Heart left ventricle (tissue), 16 donors: ENCODE data around the gene PLCB1. TPM values are rescaled to one million over a fixed set of nuclear protein-coding genes. Genes with fewer than 3 reads are reported as not detected.

Experiments used
- ATAC-seq, 4 donors: fragments of 200-7000 bp; cut with Tn5 transposase; one replicate each; pipeline ENCODE4 v1.9.1; 2020 to 2022; ENCODE audit warnings: moderate library complexity in 4 of 4, mild to moderate bottlenecking in 3 of 4, moderate number of reproducible peaks in 1 of 4
- DNase-seq, 5 donors: peaks; one replicate each; pipeline ENCODE4 v3.0.0-alpha.2; 2020
- H3K27ac ChIP-seq, 12 donors: fragments of 200-600 bp; sonication (generic) in 4 of 12; one replicate each; pipeline versions ENCODE4 v1.5.0 to v1.8.0; 2016 to 2022; ENCODE audit warnings: mild to moderate bottlenecking in 2 of 12
- H3K27me3 ChIP-seq, 9 donors: fragments of 200-600 bp; sonication (generic) in 2 of 9; one replicate each; pipeline versions ENCODE4 v1.5.1 to v1.8.0; 2016 to 2022; ENCODE audit warnings: mild to moderate bottlenecking in 3 of 9
- H3K36me3 ChIP-seq, 9 donors: fragments of 200-600 bp; sonication (generic) in 2 of 9; one replicate each; pipeline versions ENCODE4 v1.5.0 to v1.8.0; 2018 to 2022; ENCODE audit warnings: mild to moderate bottlenecking in 2 of 9
- H3K4me1 ChIP-seq, 12 donors: fragments of 200-600 bp; sonication (generic) in 4 of 12; one replicate each; pipeline versions ENCODE4 v1.5.0 to v1.8.0; 2016 to 2022; ENCODE audit warnings: mild to moderate bottlenecking in 3 of 12
- H3K4me3 ChIP-seq, 12 donors: fragments of 200-600 bp; sonication (generic) in 4 of 12; one replicate each; pipeline versions ENCODE4 v1.5.0 to v1.8.0; 2017 to 2022; ENCODE audit warnings: mild to moderate bottlenecking in 9 of 12, moderate library complexity in 4 of 12
- H3K9me3 ChIP-seq, 12 donors: fragments of 200-600 bp; sonication (generic) in 4 of 12; one replicate each; pipeline versions ENCODE4 v1.5.0 to v1.8.0; 2016 to 2022; ENCODE audit warnings: mild to moderate bottlenecking in 1 of 12
- CTCF ChIP-seq, 12 donors: fragments of 200-600 bp; sonication (generic) in 4 of 12; IDR thresholded peaks; one replicate each; pipeline versions ENCODE4 v1.5.0 to v1.8.0; 2018 to 2022; ENCODE audit warnings: antibody characterized with exemption in 12 of 12, mild to moderate bottlenecking in 5 of 12
- POLR2A ChIP-seq, 2 donors: fragments of 450-650 bp; IDR thresholded peaks; one replicate each; pipeline ENCODE4 v1.6.1; 2017; ENCODE audit warnings: antibody characterized with exemption in 2 of 2, mild to moderate bottlenecking in 2 of 2, moderate library complexity in 2 of 2
- WGBS, 4 donors: extraction: QIAGEN DNeasy Blood & Tissue Kit in 2 of 4; methylation state at CpG; one replicate each; pipeline versions ENCODE4 v1.1.5 to v1.1.7; 2013 to 2018; 5-methylcytosine and 5-hydroxymethylcytosine counted together
- intact Hi-C, 10 donors: fragments of 100-400 bp; cut with DNase I; formaldehyde crosslinking; loops; one replicate each; pipeline versions ENCODE4 v1.11.1 to v1.14.2; 2022
- polyA plus RNA-seq, 2 donors: library from polyadenylated mRNA; stranded (reverse); fragments of 200-250 nt; gene quantifications; one replicate each; pipeline ENCODE4 v1.2.3, GENCODE V29; 2013
- total RNA-seq, 9 donors: library from RNA; depleted of rRNA in 2 of 9; stranded (reverse); fragments of >200 nt in 2 of 9; fragmentation: NEBNext Ultra II Directional in 3 of 9; extraction: Animal tissue kit (Norgen Biotek cat#: 25700) in 3 of 9; gene quantifications; one replicate each; pipeline versions ENCODE4 v1.1.0 to v1.2.4, GENCODE V29; 2016 to 2023
- donor health status: ischemic (EF 13 %, LVEDD 7.1; RV severe dilation, severe dysfunction).
- donor health status: healthy with polysubstance abuse.
- donor health status: DM: no; HTN: yes; CAD: no.
- donor health status: DM: no; HTN: no; CAD: no.
- donor health status: ischemic (EF 25% LVEDD 6.9; RV normal size, moderate dysfunction).
- donor health status: ischemic (EF 25% LVEDD 5.7; RV mildly dilated, moderate dysfunction).
- donor health status: healthy.
- donor health status: DM: yes; HTN: yes; CAD: no.
- donor health status: ischemic (EF 35%, LVEDD 5.7; RV mildly dilated, moderate dysfunction).
- donor health status: nonischemic (EF 11% LVEDD 7.7; RV severe dilation, severe dysfunction).
- donor health status: DM: yes; HTN: yes; CAD: no.
- donor health status: PGD.
- donor health status: ischemic (EF 29% LVEDD 5.4; RV normal size, mild dysfunction).
- donor health status: nonischemic (EF 23%, LVEDD 6.1; RV moderate dilation, normal function).

The PLCB1 gene
- total and polyA plus RNA-seq, 11 donors = 2.5 to 12.1 (median 7.4) TPM

- peak overlapping the region; percentile 39 to 77 (median 62) for H3K27ac ChIP-seq
- intact Hi-C loops = loop anchor here in 2 of 10 donors (5.0 kb wide), 1 partner anchor 99 kb away; no protein-coding TSS in a partner anchor
- no peak overlapping the region for H3K4me3 ChIP-seq
- H3K4me1 ChIP-seq = peaks cover 0 to 51% (median 31%) of the 10 kb centered on the region in 12 donors
- no peaks in the 10 kb centered on the region for H3K9me3 ChIP-seq
- TF ChIP-seq CTCF (IDR thresholded peaks at IDR 0.05) (no peak), POLR2A (IDR thresholded peaks at IDR 0.05) (no peak)
- H3K36me3 ChIP-seq = no peaks in the 10 kb centered on the region
- no peak for ATAC-seq
- H3K27me3 ChIP-seq = no peaks in the 10 kb centered on the region
- 92 to 97% (median 95%) methylated on average over 1 of the region's 1 CpG for WGBS, 4 donors
- DNase-seq = no peak
Observed at GRCh38 chr20:8646716-8647115, 514.6 kb downstream of the PLCB1 start.

- Histone ChIP-seq H3K4me1 (peaks cover 0 to 56% (median 32%) of the 10 kb centered on the region in 12 donors), H3K36me3 (no peaks in the 10 kb centered on the region), H3K27me3 (no peaks in the 10 kb centered on the region), H3K4me3 (no peak overlapping the region), H3K27ac (peak overlapping the region in 11 of 12 donors; percentile 39 to 77 (median 63)), H3K9me3 (no peaks in the 10 kb centered on the region)
- TF ChIP-seq POLR2A (IDR thresholded peaks at IDR 0.05) = no peak
- TF ChIP-seq CTCF (IDR thresholded peaks at IDR 0.05) = no peak
- ATAC-seq (peak; percentile 81 to 93 (median 91)), DNase-seq (peak in 4 of 5 donors; percentile 55 to 72 (median 62))
- intact Hi-C loops = loop anchor here in 2 of 10 donors (5.0 kb wide), 1 partner anchor 101 kb away; no protein-coding TSS in a partner anchor
- WGBS, 4 donors = 24 to 39% (median 29%) methylated on average over 5 of the region's 5 CpGs
Observed at GRCh38 chr20:8647961-8648441, 515.9 kb downstream of the PLCB1 start.

DNA sequence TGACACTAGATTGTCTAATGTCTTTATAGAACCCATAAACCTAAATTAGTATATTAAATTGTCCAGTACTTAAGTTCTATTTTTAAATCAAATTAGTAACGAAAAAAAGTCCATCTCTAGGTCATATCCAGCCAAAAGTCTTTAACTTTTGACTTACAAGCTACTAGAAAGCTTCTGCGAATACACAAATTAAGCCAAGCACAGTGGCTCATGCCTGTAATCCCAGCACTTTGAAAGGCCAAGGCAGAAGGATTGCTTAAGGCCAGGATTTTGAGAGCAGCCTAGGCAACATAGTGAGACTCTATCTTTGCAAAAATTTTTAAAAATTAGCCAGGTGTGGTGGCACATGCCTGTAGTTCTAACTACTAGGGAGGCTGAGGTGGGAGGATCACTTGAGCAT lies 516.4 kb downstream of the PLCB1 start:
- DNase-seq (no peak), ATAC-seq (peak in 1 of 4 donors; percentile 12)
- no peak overlapping the region for H3K4me3 ChIP-seq
- H3K9me3 ChIP-seq = no peaks in the 10 kb centered on the region
- no peaks in the 10 kb centered on the region for H3K27me3 ChIP-seq
- H3K36me3 ChIP-seq = no peaks in the 10 kb centered on the region
- H3K27ac ChIP-seq = peak overlapping the region in 10 of 12 donors; percentile 39 to 77 (median 64)
- intact Hi-C loops = loop anchor here in 2 of 10 donors (5.0 kb wide), 1 partner anchor 101 kb away; no protein-coding TSS in a partner anchor
- WGBS, 4 donors = 30 to 51% (median 49%) methylated on average over 2 of the region's 2 CpGs
- peaks cover 0 to 56% (median 32%) of the 10 kb centered on the region in 12 donors for H3K4me1 ChIP-seq
- TF ChIP-seq POLR2A (IDR thresholded peaks at IDR 0.05) (no peak), CTCF (IDR thresholded peaks at IDR 0.05) (no peak)

GRCh38 chr20:8652396-8652795 lies 520.3 kb downstream of the PLCB1 start:
- DNase-seq = no peak
- H3K27me3 ChIP-seq = no peaks in the 10 kb centered on the region
- no peak for ATAC-seq
- H3K27ac ChIP-seq = peak overlapping the region in 2 of 12 donors; percentile 15 to 66
- WGBS, 4 donors = 55 to 69% (median 57%) methylated on average over 3 of the region's 3 CpGs
- intact Hi-C loops = loop anchor here in 1 of 10 donors (10.0 kb wide), 1 partner anchor 108 kb away; no protein-coding TSS in a partner anchor
- H3K36me3 ChIP-seq = no peaks in the 10 kb centered on the region
- TF ChIP-seq POLR2A (IDR thresholded peaks at IDR 0.05) (no peak), CTCF (IDR thresholded peaks at IDR 0.05) (no peak)
- H3K9me3 ChIP-seq = no peaks in the 10 kb centered on the region
- peaks cover 0 to 63% (median 24%) of the 10 kb centered on the region in 12 donors for H3K4me1 ChIP-seq
- H3K4me3 ChIP-seq = no peak overlapping the region
